Smooth muscle cell (in vitro differentiated cells): ENCODE data around the gene ZBTB22. TPM values are rescaled to one million over a fixed set of nuclear protein-coding genes. Genes with fewer than 3 reads are reported as not detected.

Source experiments
- DNase-seq: peaks from one replicate; lab custom pipeline; 2025; ENCODE audit not compliant: unreplicated experiment; lab: John Stamatoyannopoulos, UW
- H2AFZ ChIP-seq: fragments of 200-600 bp; sonication (generic); 2 replicates; pipeline ENCODE4 v1.6.0; 2016; ENCODE audit warnings: antibody characterized with exemption, low read depth, mild to moderate bottlenecking
- H3F3A ChIP-seq: fragments of 200-600 bp; sonication (generic); 2 replicates; pipeline ENCODE4 v1.6.0; 2017; ENCODE audit warnings: antibody characterized with exemption, low read depth
- H3K27ac ChIP-seq: fragments of 200-600 bp; sonication (generic); 2 replicates; pipeline ENCODE4 v1.5.1; 2016; ENCODE audit warnings: low read depth, mild to moderate bottlenecking
- H3K27me3 ChIP-seq: fragments of 200-600 bp; sonication (generic); 2 replicates; pipeline ENCODE4 v1.6.1; 2016; ENCODE audit warnings: low read depth, mild to moderate bottlenecking
- H3K36me3 ChIP-seq: fragments of 200-600 bp; sonication (generic); 2 replicates; pipeline ENCODE4 v1.5.1; 2016; ENCODE audit warnings: low read depth
- H3K4me1 ChIP-seq: fragments of 200-600 bp; sonication (generic); 2 replicates; pipeline ENCODE4 v1.5.1; 2016; ENCODE audit warnings: low read depth
- H3K4me2 ChIP-seq: fragments of 200-600 bp; sonication (generic); 2 replicates; pipeline ENCODE4 v1.6.0; 2016; ENCODE audit warnings: mild to moderate bottlenecking
- H3K4me3 ChIP-seq: fragments of 200-600 bp; sonication (generic); 2 replicates; pipeline ENCODE4 v1.5.1; 2016; ENCODE audit warnings: mild to moderate bottlenecking
- H3K79me2 ChIP-seq: fragments of 200-600 bp; sonication (generic); 2 replicates; pipeline ENCODE4 v1.6.0; 2016; ENCODE audit warnings: low read depth, mild to moderate bottlenecking
- H3K9ac ChIP-seq: fragments of 200-600 bp; sonication (generic); 2 replicates; pipeline ENCODE4 v1.6.0; 2016; ENCODE audit warnings: low read depth
- H3K9me3 ChIP-seq: fragments of 200-600 bp; sonication (generic); replicated peaks from 2 replicates; pipeline ENCODE4 v1.5.1; 2016; ENCODE audit warnings: low read depth
- H4K20me1 ChIP-seq: fragments of 200-600 bp; sonication (generic); 2 replicates; pipeline ENCODE4 v1.6.0; 2016; ENCODE audit warnings: low read depth
- CTCF ChIP-seq: fragments of 200-600 bp; sonication (generic); IDR thresholded peaks from 2 replicates; pipeline ENCODE4 v1.5.1; 2017; ENCODE audit warnings: borderline replicate concordance, mild to moderate bottlenecking, antibody characterized with exemption; ENCODE audit not compliant: insufficient read depth, poor library complexity, severe bottlenecking
- WGBS: methylation state at CpG from one replicate; pipeline ENCODE4 v1.1.7; 2016; ENCODE audit warnings: low lambda C conversion rate; 5-methylcytosine and 5-hydroxymethylcytosine counted together
- polyA plus RNA-seq: library from polyadenylated mRNA; unstranded; fragments of >200 nt; fragmentation: Nextera tagmentation; extraction: Ambion mirVana; gene quantifications from 2 replicates; pipeline ENCODE4 v1.2.1, GENCODE V29; 2016
- total RNA-seq: library from RNA; depleted of rRNA; stranded (reverse); fragments of >200 nt; gene quantifications from 2 replicates; pipeline ENCODE4 v1.2.3, GENCODE V29; 2014

The ZBTB22 gene
- total and polyA plus RNA-seq, 2 experiments from 2014 or later = 9.6 to 22.9 TPM

GRCh38 chr6:33280539-33280938, 37.0 kb downstream of the ZBTB22 start:
- Histone ChIP-seq H3K9ac (no peak overlapping the region), H3K27me3 (no peaks in the 10 kb centered on the region), H3K4me3 (no peak overlapping the region), H3K4me2 (no peak overlapping the region), H3K79me2 (peaks cover 6% of the 10 kb centered on the region), H4K20me1 (peaks cover 10% of the 10 kb centered on the region), H3K27ac (no peak overlapping the region), H3K36me3 (no peaks in the 10 kb centered on the region), H3K4me1 (peaks cover 12% of the 10 kb centered on the region), H2AFZ (no peak overlapping the region), H3K9me3 (no peaks in the 10 kb centered on the region), H3F3A (peaks cover 11% of the 10 kb centered on the region)
- DNase-seq = no peak
- 98% methylated on average over 6 of the region's 6 CpGs for WGBS
- no peak for TF ChIP-seq CTCF

GRCh38 chr6:33279971-33280511, 37.5 kb downstream of the ZBTB22 start:
- no peak for DNase-seq
- H3K9ac ChIP-seq = no peak overlapping the region
- H2AFZ ChIP-seq = no peak overlapping the region

GRCh38 chr6:33279257-33279695, 38.3 kb downstream of the ZBTB22 start:
- Histone ChIP-seq H3K4me2 (no peak overlapping the region), H3K27ac (no peak overlapping the region), H3K4me1 (peaks cover 25% of the 10 kb centered on the region), H3K27me3 (no peaks in the 10 kb centered on the region), H3K36me3 (no peaks in the 10 kb centered on the region), H2AFZ (no peak overlapping the region), H3K9me3 (no peaks in the 10 kb centered on the region), H4K20me1 (peaks cover 23% of the 10 kb centered on the region), H3K9ac (no peak overlapping the region), H3K4me3 (no peak overlapping the region), H3F3A (peaks cover 24% of the 10 kb centered on the region), H3K79me2 (peaks cover 13% of the 10 kb centered on the region)
- TF ChIP-seq CTCF = no peak
- 97% methylated on average over 13 of the region's 13 CpGs for WGBS
- DNase-seq = no peak

More at GRCh38 chr6:33279971-33280511, 37.5 kb downstream of the ZBTB22 start:
- Histone ChIP-seq H3K79me2 (peaks cover 9% of the 10 kb centered on the region), H3K4me3 (no peak overlapping the region), H3K27me3 (no peaks in the 10 kb centered on the region), H3F3A (peaks cover 16% of the 10 kb centered on the region), H3K9me3 (no peaks in the 10 kb centered on the region), H3K4me1 (peaks cover 17% of the 10 kb centered on the region), H3K36me3 (no peaks in the 10 kb centered on the region), H4K20me1 (peaks cover 15% of the 10 kb centered on the region), H3K4me2 (no peak overlapping the region), H3K27ac (no peak overlapping the region)
- WGBS = 71% methylated on average over 5 of the region's 5 CpGs
- TF ChIP-seq CTCF = no peak

GRCh38 chr6:33278810-33279209, 38.7 kb downstream of the ZBTB22 start:
- peaks cover 27% of the 10 kb centered on the region for H4K20me1 ChIP-seq

More at GRCh38 chr6:33278810-33279209, 38.7 kb downstream of the ZBTB22 start:
- Histone ChIP-seq H3K4me1 (peaks cover 30% of the 10 kb centered on the region), H3K36me3 (no peaks in the 10 kb centered on the region), H3K27me3 (no peaks in the 10 kb centered on the region), H3K9me3 (no peaks in the 10 kb centered on the region), H3K27ac (no peak overlapping the region), H3K79me2 (peaks cover 18% of the 10 kb centered on the region), H3K4me3 (no peak overlapping the region), H3K4me2 (no peak overlapping the region), H3F3A (peaks cover 27% of the 10 kb centered on the region), H2AFZ (no peak overlapping the region), H3K9ac (no peak overlapping the region)
- no peak for TF ChIP-seq CTCF
- no peak for DNase-seq
- WGBS = 90% methylated on average over 3 of the region's 3 CpGs
